Umbilical cord (tissue), 2 donors: Measurements from ENCODE around the gene NFS1. TPM values are rescaled to one million over a fixed set of nuclear protein-coding genes. Genes with fewer than 3 reads are reported as not detected.

Source experiments
- DNase-seq: peaks from one replicate; pipeline ENCODE4 v3.0.0-alpha.2; 2015; ENCODE audit warnings: low spot score
- total RNA-seq: library from RNA; depleted of rRNA; stranded (reverse); fragments of >200 nt; gene quantifications from one replicate; pipeline ENCODE4 v1.2.3, GENCODE V29; 2014; ENCODE audit warnings: low replicate concordance; ENCODE audit not compliant: insufficient read depth

The NFS1 gene
- total RNA-seq, 1 donor from 2014 or later = 6.3 TPM

- no peak for DNase-seq
Observed at GRCh38 chr20:35643045-35643444, 56.1 kb downstream of the NFS1 start.

GRCh38 chr20:35641743-35642142 is 57.4 kb downstream of the NFS1 start:
- no peak for DNase-seq

- no peak for DNase-seq
Observed at GRCh38 chr20:35640724-35641123, 58.4 kb downstream of the NFS1 start.

- no peak for DNase-seq
Observed at GRCh38 chr20:35638751-35639150, 60.4 kb downstream of the NFS1 start.

GRCh38 chr20:35637276-35637675 is 61.9 kb downstream of the NFS1 start:
- DNase-seq = no peak

- DNase-seq = no peak
Observed at GRCh38 chr20:35636095-35636494, 63.1 kb downstream of the NFS1 start.

GRCh38 chr20:35635652-35636051 is 63.5 kb downstream of the NFS1 start:
- DNase-seq = peak; percentile 16

- no peak for DNase-seq
Observed at GRCh38 chr20:35632539-35633115, 66.5 kb downstream of the NFS1 start.

GRCh38 chr20:35630636-35631035 is 68.5 kb downstream of the NFS1 start:
- DNase-seq = no peak

GRCh38 chr20:35629427-35630145 is 69.6 kb downstream of the NFS1 start:
- no peak for DNase-seq

GRCh38 chr20:35627121-35627520 is 72.0 kb downstream of the NFS1 start:
- no peak for DNase-seq

- DNase-seq = no peak
Observed at GRCh38 chr20:35626386-35627001, 72.7 kb downstream of the NFS1 start.

GRCh38 chr20:35625584-35626385 is 73.4 kb downstream of the NFS1 start:
- no peak for DNase-seq

- DNase-seq = no peak
Observed at GRCh38 chr20:35621560-35621946, 77.6 kb downstream of the NFS1 start.

GRCh38 chr20:35620818-35621559 is 78.2 kb downstream of the NFS1 start:
- DNase-seq = no peak

- DNase-seq = peak; percentile 87
Observed at GRCh38 chr20:35619196-35620095, 79.7 kb downstream of the NFS1 start.

- DNase-seq = peak; percentile 39
Observed at GRCh38 chr20:35618263-35619131, 80.7 kb downstream of the NFS1 start.
